Small intestine (tissue), 7 donors: ENCODE results near the gene SYTL2. TPM values are rescaled to one million over a fixed set of nuclear protein-coding genes. Genes with fewer than 3 reads are reported as not detected.

Experiments
- DNase-seq, 2 donors: peaks; one replicate each; pipeline versions ENCODE4 v3.0.0 to v3.0.0-alpha.2; 2013
- FAIRE-seq: peaks from 2 replicates; lab custom pipeline; 2012; peaks lifted over from hg19 to GRCh38; lab: Jason Lieb, UNC
- H3K27ac ChIP-seq, 3 donors: one replicate each; pipeline ENCODE4 v1.5.1; 2013; ENCODE audit warnings: low read length in 2 of 3, mild to moderate bottlenecking in 2 of 3, control low read depth in 1 of 3, inconsistent platforms in 1 of 3, low read depth in 1 of 3, moderate library complexity in 1 of 3
- H3K27me3 ChIP-seq, 3 donors: one replicate each; pipeline ENCODE4 v1.6.1; 2013; ENCODE audit warnings: low read length in 3 of 3, inconsistent platforms in 1 of 3; ENCODE audit not compliant: control insufficient read depth in 3 of 3, insufficient read depth in 3 of 3
- H3K36me3 ChIP-seq, 3 donors: one replicate each; pipeline ENCODE4 v1.6.1; 2013; ENCODE audit warnings: low read length in 3 of 3, inconsistent platforms in 1 of 3, low read depth in 1 of 3, mild to moderate bottlenecking in 1 of 3, moderate library complexity in 1 of 3; ENCODE audit not compliant: control insufficient read depth in 3 of 3, insufficient read depth in 2 of 3
- H3K4me1 ChIP-seq, 3 donors: one replicate each; pipeline ENCODE4 v1.6.1; 2013; ENCODE audit warnings: low read length in 2 of 3, inconsistent platforms in 1 of 3, low read depth in 1 of 3, mild to moderate bottlenecking in 1 of 3, moderate library complexity in 1 of 3; ENCODE audit not compliant: control insufficient read depth in 3 of 3, insufficient read depth in 2 of 3
- H3K4me3 ChIP-seq, 3 donors: one replicate each; pipeline ENCODE4 v1.5.1; 2013; ENCODE audit warnings: low read length in 3 of 3, control low read depth in 1 of 3, inconsistent platforms in 1 of 3, low read depth in 1 of 3, mild to moderate bottlenecking in 1 of 3, moderate library complexity in 1 of 3
- H3K9me3 ChIP-seq, 2 donors: one replicate each; pipeline ENCODE4 v1.6.1; 2013; ENCODE audit warnings: low read depth in 1 of 2, low read length in 1 of 2; ENCODE audit not compliant: control insufficient read depth in 2 of 2, insufficient read depth in 1 of 2
- WGBS, 3 donors: extraction: QIAGEN DNeasy Blood & Tissue Kit; methylation state at CpG; one replicate each; pipeline ENCODE4 v1.1.7; 2013; 5-methylcytosine and 5-hydroxymethylcytosine counted together
- polyA plus RNA-seq, 4 donors: library from polyadenylated mRNA; stranded (reverse) in 3 of 4; unstranded in 1 of 4; fragments of 200-250 nt in 3 of 4; fragments of 120-200 nt in 1 of 4; gene quantifications; one replicate each; pipeline versions ENCODE4 v1.2.1 to v1.2.3, GENCODE V29; 2013
- donor health status: healthy with polysubstance abuse.
- donor health status: control.
- donor health status: control.
- donor health status: Bipolar disorder and iron deficiency.
- donor health status: healthy.

The SYTL2 gene
- polyA plus RNA-seq, 4 donors = 12.9 to 60.1 (median 16.0) TPM

DNA sequence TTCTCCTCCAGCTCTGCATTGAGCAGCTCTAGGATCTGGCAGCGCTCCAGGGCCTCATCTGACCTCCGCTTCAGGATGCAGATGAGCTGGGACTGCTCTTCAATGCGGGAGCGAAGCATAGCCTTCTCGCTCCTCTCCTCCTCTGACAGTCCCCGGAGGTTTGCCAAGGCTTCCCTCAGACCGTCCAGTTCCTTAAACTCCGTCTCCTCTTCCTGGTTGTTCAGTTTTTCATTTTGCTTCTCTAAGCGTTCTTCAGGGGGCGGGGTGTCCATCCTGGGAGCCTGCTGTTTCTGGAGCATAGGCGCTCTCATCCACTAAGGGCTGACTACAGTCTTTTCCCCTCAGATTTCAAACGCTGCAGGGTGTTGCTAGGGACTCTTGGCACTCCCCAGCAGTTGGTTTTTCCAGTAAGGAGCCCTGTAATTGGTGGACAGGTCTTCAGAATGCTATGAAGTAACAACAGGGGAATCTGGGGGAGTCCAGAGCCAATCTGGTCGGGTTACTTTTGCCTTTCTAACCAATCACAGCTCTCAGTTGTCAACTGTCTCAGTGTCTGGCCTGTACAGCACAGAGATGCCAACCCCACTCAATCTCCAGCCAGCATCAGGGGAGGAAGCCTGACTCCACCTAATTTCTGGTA, 125.0 kb downstream of the SYTL2 start, which contains the start of gene CCDC89:
CCDC89 (minus strand) TSS at position 376 of the 640 bp plus-strand sequence; CDS start at position 311, 65 bp downstream.
- Histone ChIP-seq H3K4me3 (peak within 1 kb of the TSS in 1 of 3 donors; percentile 27), H3K27ac (peak within 1 kb of the TSS in 2 of 3 donors; percentile 36 to 64), H3K36me3 (no peaks in the 10 kb centered on the region), H3K4me1 (peaks cover 0 to 4% (median 0%) of the 10 kb centered on the region in 3 donors), H3K9me3 (no peaks in the 10 kb centered on the region), H3K27me3 (no peaks in the 10 kb centered on the region)
- DNase-seq (peak; percentile 16 to 52), FAIRE-seq (no peak)
- WGBS, 3 donors = 51 to 82% (median 75%) methylated on average over 13 of the region's 13 CpGs

DNA sequence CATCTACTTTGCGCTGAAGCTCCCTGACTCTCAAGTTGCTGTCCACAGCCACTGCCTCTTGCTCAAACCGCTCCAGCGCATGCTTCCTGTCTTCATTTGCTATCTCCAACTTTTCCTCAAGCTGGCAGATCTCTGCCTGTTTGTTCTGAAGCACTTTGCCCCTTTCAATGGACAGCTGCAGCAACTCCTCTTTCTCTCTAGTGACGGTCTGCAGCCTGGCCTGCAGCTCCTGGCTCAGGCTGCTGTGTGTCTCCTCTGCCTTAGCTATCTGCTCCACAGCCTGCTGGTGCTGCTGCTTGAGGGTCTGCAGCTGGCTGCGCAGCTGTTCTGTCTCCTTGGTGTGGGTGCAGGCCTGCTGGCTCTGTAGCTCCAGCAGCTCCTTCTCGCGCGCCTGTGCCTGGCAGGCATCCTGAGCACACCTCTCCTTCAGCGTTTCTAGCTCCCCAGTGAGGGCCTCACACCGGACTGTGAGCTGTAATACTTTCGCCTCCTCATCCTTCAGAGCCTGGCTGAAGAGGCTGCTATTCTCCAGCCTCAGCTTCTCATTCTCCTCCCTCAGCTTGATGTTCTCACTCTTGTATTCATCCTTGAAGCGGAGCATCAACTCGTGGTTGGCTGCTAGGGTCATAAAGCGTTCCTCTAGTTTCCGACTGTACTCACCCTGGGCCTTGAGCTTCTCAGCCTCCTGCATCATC, 125.7 kb downstream of the SYTL2 start:
- Histone ChIP-seq H3K27me3 (no peaks in the 10 kb centered on the region), H3K36me3 (no peaks in the 10 kb centered on the region), H3K4me3 (peak overlapping the region in 1 of 3 donors; percentile 27), H3K4me1 (peaks cover 0 to 4% (median 0%) of the 10 kb centered on the region in 3 donors), H3K27ac (peak overlapping the region in 2 of 3 donors; percentile 36 to 64), H3K9me3 (no peaks in the 10 kb centered on the region)
- FAIRE-seq = no peak
- 63 to 65% (median 63%) methylated on average over 15 of the region's 15 CpGs for WGBS, 3 donors
- peak; percentile 11 to 47 for DNase-seq

DNA sequence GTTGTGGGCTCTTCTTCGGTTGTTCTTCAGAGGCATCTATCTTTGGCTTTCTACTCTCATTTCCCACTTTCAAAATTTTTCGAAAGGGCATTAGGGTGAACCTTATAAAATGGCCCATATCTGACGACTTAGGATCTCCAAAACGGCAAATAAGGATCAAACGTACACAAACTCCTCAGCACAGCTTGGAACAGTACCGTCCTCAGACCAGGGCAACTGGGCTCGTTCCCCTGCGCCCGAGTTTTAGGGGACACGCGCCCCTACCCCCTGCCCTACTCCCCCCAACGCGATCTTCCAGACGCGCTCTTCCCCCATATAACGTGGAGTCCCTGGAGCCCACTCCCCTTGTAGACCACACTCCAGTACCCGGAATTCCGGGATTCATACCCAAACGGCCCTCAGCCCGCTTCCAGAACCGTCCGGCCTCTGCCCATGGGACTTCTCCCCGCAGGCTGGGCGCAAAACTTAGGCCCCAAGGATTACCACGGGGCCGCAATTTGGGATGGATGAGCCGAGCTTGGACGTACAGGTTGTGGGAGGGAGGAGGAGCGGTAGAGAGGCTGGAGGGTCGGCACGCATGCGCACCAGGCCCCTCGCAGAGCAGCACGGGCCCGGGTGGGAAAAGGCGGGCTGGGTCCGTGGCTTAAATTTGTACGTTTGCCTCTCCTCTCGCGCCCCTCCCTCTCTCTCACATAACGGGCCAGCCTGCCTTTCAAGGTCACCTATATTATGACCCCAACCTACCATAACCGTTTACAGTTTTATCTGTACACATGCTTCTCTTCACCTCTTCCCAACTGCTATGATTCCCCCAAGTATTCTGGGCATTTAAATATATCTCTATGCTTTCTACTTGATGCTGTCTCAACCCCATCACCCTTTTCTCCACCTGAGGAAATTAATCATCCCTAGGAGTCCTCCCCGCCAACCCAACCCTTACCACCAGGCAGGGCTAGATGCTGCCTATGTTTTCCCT, 128.3 kb downstream of the SYTL2 start:
- Histone ChIP-seq H3K27ac (no peak overlapping the region), H3K9me3 (no peaks in the 10 kb centered on the region), H3K27me3 (no peaks in the 10 kb centered on the region), H3K4me1 (peaks cover 0 to 4% (median 0%) of the 10 kb centered on the region in 3 donors), H3K4me3 (peak overlapping the region; percentile 33 to 81 (median 50)), H3K36me3 (no peaks in the 10 kb centered on the region)
- DNase-seq (peak in 1 of 2 donors; percentile 69), FAIRE-seq (no peak)
- WGBS, 3 donors = 19 to 35% (median 24%) methylated on average over 43 of the region's 43 CpGs

DNA sequence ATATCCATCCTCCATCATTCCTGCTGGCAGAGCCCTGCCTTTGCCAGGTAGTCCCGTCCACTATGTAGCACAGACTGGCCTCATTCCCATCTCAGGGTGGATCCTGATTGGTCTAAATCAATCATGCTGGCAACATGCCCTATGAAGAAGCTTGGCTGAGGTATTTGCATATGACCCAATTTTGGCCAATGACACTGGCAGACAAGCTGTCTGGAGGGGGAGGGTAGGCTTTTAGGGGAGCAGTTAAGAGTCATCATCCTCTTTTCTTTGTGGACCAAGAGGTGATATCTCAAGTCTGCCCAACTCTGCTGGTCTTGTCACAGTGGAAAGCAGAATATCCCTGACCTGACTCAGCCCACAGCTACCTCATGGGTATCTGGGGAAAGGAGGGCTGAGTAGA, 130.0 kb downstream of the SYTL2 start:
- no peak overlapping the region for H3K4me3 ChIP-seq
- H3K36me3 ChIP-seq = no peaks in the 10 kb centered on the region
- H3K9me3 ChIP-seq = no peaks in the 10 kb centered on the region
- H3K27me3 ChIP-seq = no peaks in the 10 kb centered on the region
- no peak for DNase-seq
- no peak overlapping the region for H3K27ac ChIP-seq
- peaks cover 0 to 4% (median 0%) of the 10 kb centered on the region in 3 donors for H3K4me1 ChIP-seq
- WGBS, 3 donors = 68 to 86% (median 75%) methylated on average over 1 of the region's 1 CpG
- no peak for FAIRE-seq

DNA sequence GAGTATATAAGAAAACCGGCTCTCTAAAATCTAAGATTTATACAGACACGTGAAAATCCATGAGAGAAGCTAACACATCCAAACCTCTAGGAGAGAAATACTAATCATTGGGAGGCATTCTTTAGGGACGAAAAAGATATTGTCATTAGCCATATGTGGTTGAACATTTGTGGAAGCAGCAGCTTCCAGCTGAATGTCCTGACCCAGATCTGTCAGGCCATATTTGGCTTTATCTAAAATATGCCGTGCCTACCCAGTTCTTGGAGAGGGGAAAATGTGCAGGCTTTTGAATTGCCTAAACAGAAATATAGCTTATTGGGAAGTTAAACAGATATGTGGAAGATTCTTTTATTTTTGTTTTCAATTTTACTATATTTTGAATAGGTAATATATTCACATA, 131.4 kb downstream of the SYTL2 start:
- H3K27me3 ChIP-seq = no peaks in the 10 kb centered on the region
- no peak for FAIRE-seq
- no peaks in the 10 kb centered on the region for H3K9me3 ChIP-seq
- H3K4me3 ChIP-seq = no peak overlapping the region
- H3K36me3 ChIP-seq = no peaks in the 10 kb centered on the region
- peaks cover 0 to 4% (median 0%) of the 10 kb centered on the region in 3 donors for H3K4me1 ChIP-seq
- no peak for DNase-seq
- no peak overlapping the region for H3K27ac ChIP-seq
- WGBS, 3 donors = 79 to 93% (median 79%) methylated on average over 4 of the region's 4 CpGs

DNA sequence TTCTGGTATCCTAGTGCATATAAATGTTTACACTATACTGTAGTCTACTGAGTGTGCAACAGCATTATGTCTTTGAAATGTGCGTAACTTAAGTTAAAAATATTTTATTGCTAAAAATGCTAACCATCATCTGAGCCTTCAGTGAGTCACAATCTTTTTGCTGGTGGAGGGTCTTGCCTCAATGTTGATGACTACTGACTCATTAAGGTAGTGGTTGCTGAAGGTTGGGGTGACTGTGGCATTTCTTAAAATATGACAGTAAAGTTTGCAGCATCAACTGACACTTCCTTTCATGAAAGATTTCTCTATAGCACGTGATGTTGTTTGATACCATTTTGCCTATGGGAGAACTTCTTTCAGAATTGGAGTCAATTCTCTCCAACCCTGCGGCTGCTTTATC, 137.5 kb downstream of the SYTL2 start:
- Histone ChIP-seq H3K9me3 (peaks cover 0 to 8% of the 10 kb centered on the region in 2 donors), H3K4me3 (no peak overlapping the region), H3K4me1 (peaks cover 0 to 4% (median 0%) of the 10 kb centered on the region in 3 donors), H3K36me3 (no peaks in the 10 kb centered on the region), H3K27ac (no peak overlapping the region), H3K27me3 (no peaks in the 10 kb centered on the region)
- no peak for DNase-seq
- 84 to 95% (median 90%) methylated on average over 3 of the region's 3 CpGs for WGBS, 3 donors
- FAIRE-seq = no peak

DNA sequence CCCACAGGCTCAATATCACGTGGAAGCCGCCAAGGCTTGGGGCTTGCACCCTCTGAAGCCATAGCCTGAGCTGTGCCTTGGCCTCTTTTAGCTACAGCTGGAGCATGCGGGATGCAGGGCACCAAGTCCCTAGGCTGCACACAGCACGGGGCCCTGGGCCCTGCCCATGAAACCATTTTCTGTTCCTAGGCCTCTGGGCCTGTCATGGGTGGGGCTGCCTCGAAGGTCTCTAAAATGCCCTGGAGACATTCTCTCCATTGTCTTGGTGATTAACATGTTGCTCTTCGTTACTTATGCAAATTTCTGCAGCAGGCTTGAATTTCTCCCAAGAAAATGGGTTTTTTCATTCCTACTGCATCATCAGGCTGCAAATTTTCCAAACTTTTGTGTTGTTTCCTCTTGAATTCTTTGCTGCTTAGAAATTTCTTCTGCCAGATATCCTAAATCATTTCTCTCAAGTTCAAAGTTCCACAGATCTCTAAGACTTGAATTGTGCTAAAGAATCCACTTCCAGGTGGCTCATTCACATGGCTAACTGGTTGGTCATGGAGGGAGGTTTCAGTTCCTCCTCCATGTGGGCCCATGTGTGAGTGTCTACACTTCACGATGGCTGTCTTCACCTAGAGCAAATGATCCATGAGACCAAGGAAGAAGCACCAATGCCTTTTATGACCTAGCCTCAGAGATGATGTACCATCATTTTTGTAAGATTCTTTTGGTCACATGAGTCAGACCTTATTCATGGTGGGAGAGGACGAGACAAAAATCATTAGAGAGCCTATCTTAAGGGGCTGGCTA, 138.6 kb downstream of the SYTL2 start:
- 89 to 96% (median 93%) methylated on average over 8 of the region's 8 CpGs for WGBS, 3 donors
- H3K9me3 ChIP-seq = peaks cover 0 to 8% of the 10 kb centered on the region in 2 donors
- H3K27me3 ChIP-seq = no peaks in the 10 kb centered on the region
- FAIRE-seq (no peak), DNase-seq (no peak)
- no peak overlapping the region for H3K27ac ChIP-seq
- H3K4me3 ChIP-seq = no peak overlapping the region
- H3K36me3 ChIP-seq = no peaks in the 10 kb centered on the region
- peaks cover 0 to 4% (median 0%) of the 10 kb centered on the region in 3 donors for H3K4me1 ChIP-seq
